SK-N-SH treated with all-trans-retinoic acid at 6 μM for 48 hours (cell line): Measurements from ENCODE around the gene SNAPC5.

Source experiments
- ARNTL ChIP-seq: fragments of 450-650 bp; formaldehyde crosslinking; IDR thresholded peaks from 2 replicates; pipeline ENCODE4 v1.5.0; 2020; ENCODE audit warnings: low read depth, mild to moderate bottlenecking, moderate library complexity, borderline replicate concordance
- CREB5 ChIP-seq: fragments of 250-450 bp; sonication (Bioruptor Pico); IDR thresholded peaks from 2 replicates; pipeline ENCODE4 v1.5.1; 2020; ENCODE audit warnings: low read depth, mild to moderate bottlenecking, moderate library complexity
- ESRRG ChIP-seq: fragments of 250-450 bp; sonication (Bioruptor Pico); IDR thresholded peaks from 2 replicates; pipeline ENCODE4 v1.6.1; 2021; ENCODE audit warnings: mild to moderate bottlenecking
- GLIS3 ChIP-seq: fragments of 250-450 bp; sonication (Bioruptor Pico); IDR thresholded peaks from 2 replicates; pipeline ENCODE4 v1.5.0; 2020; ENCODE audit warnings: mild to moderate bottlenecking, moderate library complexity
- OSR1 ChIP-seq: fragments of 250-450 bp; sonication (Bioruptor Pico); IDR thresholded peaks from 2 replicates; pipeline ENCODE4 v1.8.0; 2022; ENCODE audit warnings: moderate library complexity, mild to moderate bottlenecking, inconsistent platforms
- PATZ1 ChIP-seq: fragments of 250-450 bp; sonication (Bioruptor Pico); IDR thresholded peaks from 2 replicates; pipeline ENCODE4 v1.8.0; 2020; ENCODE audit warnings: mild to moderate bottlenecking, moderate library complexity, borderline replicate concordance
- POU6F1 ChIP-seq: fragments of 250-450 bp; sonication (Bioruptor Pico); IDR thresholded peaks from 2 replicates; pipeline ENCODE4 v1.8.0; 2021; ENCODE audit warnings: low read depth, mild to moderate bottlenecking, moderate library complexity, borderline replicate concordance
- PPARA ChIP-seq: fragments of 250-450 bp; sonication (Bioruptor Pico); IDR thresholded peaks from 2 replicates; pipeline ENCODE4 v1.5.0; 2020; ENCODE audit warnings: mild to moderate bottlenecking, borderline replicate concordance
- RARB ChIP-seq: fragments of 250-450 bp; sonication (Bioruptor Pico); IDR thresholded peaks from 2 replicates; pipeline ENCODE4 v1.8.0; 2021; ENCODE audit warnings: mild to moderate bottlenecking, moderate library complexity
- TSHZ2 ChIP-seq: fragments of 250-450 bp; sonication (Bioruptor Pico); IDR thresholded peaks from 2 replicates; pipeline ENCODE4 v1.5.0; 2020; ENCODE audit warnings: mild to moderate bottlenecking, moderate library complexity
- ZC3H10 ChIP-seq: fragments of 250-450 bp; sonication (Bioruptor Pico); IDR thresholded peaks from 2 replicates; pipeline ENCODE4 v1.5.1; 2021; ENCODE audit warnings: mild to moderate bottlenecking, moderate library complexity
- ZFP3 ChIP-seq: fragments of 250-450 bp; sonication (Bioruptor Pico); IDR thresholded peaks from 2 replicates; pipeline ENCODE4 v1.5.0; 2020; ENCODE audit warnings: mild to moderate bottlenecking, moderate library complexity
- ZNF565 ChIP-seq: fragments of 450-650 bp; formaldehyde crosslinking; conservative IDR thresholded peaks from 2 replicates; pipeline ENCODE4 v1.5.0; 2020; ENCODE audit warnings: low read depth, mild to moderate bottlenecking, moderate library complexity

- TF ChIP-seq ZNF565 (CRISPR knock-in tag) (no peak), GLIS3 (CRISPR knock-in tag) (no peak), TSHZ2 (no peak), ZC3H10 (no peak), PATZ1 (CRISPR knock-in tag) (no peak), CREB5 (CRISPR knock-in tag) (no peak), RARB (CRISPR knock-in tag) (no peak), ARNTL (no peak), ZFP3 (CRISPR knock-in tag) (no peak), OSR1 (no peak), POU6F1 (CRISPR knock-in tag) (no peak), PPARA (no peak), ESRRG (CRISPR knock-in tag) (no peak)
Observed at GRCh38 chr15:66488525-66488924, 9.0 kb downstream of the SNAPC5 start.
